AG04450 (cell line): ENCODE measurements around the gene PTPRE. TPM values are rescaled to one million over a fixed set of nuclear protein-coding genes. Genes with fewer than 3 reads are reported as not detected.

ENCODE experiments used
- CTCF ChIA-PET: fragments of 300-600, 350-600 bp; formaldehyde crosslinking; extraction: SDS; loops from one replicate; lab custom pipeline; 2022; ENCODE audit warnings: antibody characterized with exemption, inconsistent platforms; lab: Charles Lee
- POLR2A ChIA-PET: fragments of 350-600 bp; formaldehyde crosslinking; extraction: SDS; loops from one replicate; lab custom pipeline; 2021; ENCODE audit warnings: antibody characterized with exemption, inconsistent platforms; lab: Yijun Ruan, JAX
- DNase-seq: peaks from one replicate; pipeline ENCODE4 v3.0.0-alpha.2; 2011; ENCODE audit warnings: low read depth, low spot score
- H3K27ac ChIP-seq: one replicate; pipeline ENCODE4 v1.5.1; 2012; ENCODE audit warnings: low read depth, low read length, control low read depth
- H3K27me3 ChIP-seq: one replicate; pipeline ENCODE4 v1.6.0; 2012; ENCODE audit warnings: low read length; ENCODE audit not compliant: control insufficient read depth, insufficient read depth
- H3K4me3 ChIP-seq: 2 replicates; pipeline ENCODE4 v1.5.1; 2011; ENCODE audit warnings: mild to moderate bottlenecking, low read depth, low read length, control low read depth
- H3K9me3 ChIP-seq: 2 replicates; pipeline ENCODE4 v1.5.1; 2012; ENCODE audit warnings: low read length; ENCODE audit not compliant: control insufficient read depth, insufficient read depth
- polyA plus RNA-seq: library from polyadenylated mRNA; depleted of rRNA; stranded (reverse); fragments of >200 nt; gene quantifications from 2 replicates; pipeline ENCODE4 v1.2.3, GENCODE V29; 2011
- TF ChIP-seq, protein P1 (sequence below): IDR thresholded peaks from 2 replicates; pipeline ENCODE4 v1.5.1; 2011; ENCODE audit warnings: low read depth, low read length, control low read depth, inconsistent platforms

Gene PTPRE
- polyA plus RNA-seq, 1 experiment, result 0.38 TPM

DNA sequence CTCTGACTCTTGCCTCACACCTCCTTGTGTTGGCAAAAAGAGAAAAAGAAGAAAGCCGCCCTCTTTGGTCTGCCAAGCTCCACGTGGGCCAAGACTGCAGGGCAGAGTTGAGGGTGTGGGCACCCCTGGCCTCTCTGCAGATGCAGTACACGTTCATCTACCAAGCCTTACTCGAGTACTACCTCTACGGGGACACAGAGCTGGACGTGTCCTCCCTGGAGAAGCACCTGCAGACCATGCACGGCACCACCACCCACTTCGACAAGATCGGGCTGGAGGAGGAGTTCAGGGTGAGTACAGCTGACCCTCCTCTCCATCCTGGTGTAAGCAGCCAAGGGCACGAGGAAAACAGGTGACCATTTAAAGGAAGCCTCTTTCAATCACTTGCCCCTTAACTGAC lies 163.3 kb downstream of the PTPRE start:
- DNase-seq, result no peak
- Histone ChIP-seq H3K27ac (no peak overlapping the region), H3K4me3 (no peak overlapping the region), H3K27me3 (peaks cover 3% of the 10 kb centered on the region), H3K9me3 (peaks cover 10% of the 10 kb centered on the region; the same call in 1 of the 2 replicates)
- POLR2A ChIA-PET, result no interaction called here
- CTCF ChIA-PET, result interaction anchor here (1.0 to 2.6 kb wide), 9 partner anchors 11 to 164 kb away, joined by 3 to 53 read pairs (median 8); no protein-coding TSS in a partner anchor
- TF ChIP-seq, protein P1, sequence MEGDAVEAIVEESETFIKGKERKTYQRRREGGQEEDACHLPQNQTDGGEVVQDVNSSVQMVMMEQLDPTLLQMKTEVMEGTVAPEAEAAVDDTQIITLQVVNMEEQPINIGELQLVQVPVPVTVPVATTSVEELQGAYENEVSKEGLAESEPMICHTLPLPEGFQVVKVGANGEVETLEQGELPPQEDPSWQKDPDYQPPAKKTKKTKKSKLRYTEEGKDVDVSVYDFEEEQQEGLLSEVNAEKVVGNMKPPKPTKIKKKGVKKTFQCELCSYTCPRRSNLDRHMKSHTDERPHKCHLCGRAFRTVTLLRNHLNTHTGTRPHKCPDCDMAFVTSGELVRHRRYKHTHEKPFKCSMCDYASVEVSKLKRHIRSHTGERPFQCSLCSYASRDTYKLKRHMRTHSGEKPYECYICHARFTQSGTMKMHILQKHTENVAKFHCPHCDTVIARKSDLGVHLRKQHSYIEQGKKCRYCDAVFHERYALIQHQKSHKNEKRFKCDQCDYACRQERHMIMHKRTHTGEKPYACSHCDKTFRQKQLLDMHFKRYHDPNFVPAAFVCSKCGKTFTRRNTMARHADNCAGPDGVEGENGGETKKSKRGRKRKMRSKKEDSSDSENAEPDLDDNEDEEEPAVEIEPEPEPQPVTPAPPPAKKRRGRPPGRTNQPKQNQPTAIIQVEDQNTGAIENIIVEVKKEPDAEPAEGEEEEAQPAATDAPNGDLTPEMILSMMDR, result no peak

DNA sequence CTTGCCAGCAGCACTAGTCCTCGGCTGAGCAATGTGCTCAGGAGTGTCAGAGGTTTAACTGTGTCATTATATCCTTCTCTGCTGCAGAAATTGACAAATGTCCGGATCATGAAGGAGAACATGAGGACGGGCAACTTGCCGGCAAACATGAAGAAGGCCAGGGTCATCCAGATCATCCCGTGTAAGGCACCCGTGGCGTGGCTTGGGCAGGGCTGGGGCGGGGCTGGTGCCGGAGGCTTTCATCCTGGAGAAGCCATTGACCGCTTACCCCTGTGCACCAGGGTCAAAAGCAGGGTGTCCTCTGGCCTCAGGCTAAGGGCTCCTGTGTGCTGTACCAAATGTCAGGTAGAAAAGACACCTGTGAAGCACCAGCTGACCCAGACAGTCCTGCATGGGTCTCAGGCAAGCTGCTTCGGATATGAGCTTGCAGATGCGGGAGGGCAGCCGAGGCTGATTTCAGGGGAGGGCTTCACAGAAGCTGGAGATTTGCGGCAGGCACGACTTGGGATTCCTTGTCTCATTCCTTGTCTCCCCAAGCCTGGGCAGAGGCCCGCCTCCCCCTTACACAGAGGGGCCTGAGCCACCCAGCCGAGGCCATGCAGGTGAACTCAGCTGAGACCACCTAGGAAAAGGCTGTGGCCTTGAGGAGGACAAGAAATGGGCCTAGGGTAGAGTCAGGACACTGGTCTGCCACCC lies 164.0 kb downstream of the PTPRE start:
- Histone ChIP-seq H3K9me3 (peaks cover 10% of the 10 kb centered on the region; the same call in 1 of the 2 replicates), H3K27me3 (peaks cover 3% of the 10 kb centered on the region), H3K4me3 (no peak overlapping the region), H3K27ac (no peak overlapping the region)
- POLR2A ChIA-PET, result no interaction called here
- TF ChIP-seq, protein P1, result no peak
- DNase-seq, result no peak
- CTCF ChIA-PET, result interaction anchor here (0.8 to 2.6 kb wide), 7 partner anchors 14 to 83 kb away, joined by 3 to 53 read pairs (median 8); no protein-coding TSS in a partner anchor

- TF ChIP-seq, protein P1, result no peak
- ChIA-PET POLR2A (no interaction called here), CTCF (interaction anchor here (0.6 to 1.9 kb wide), 6 partner anchors 29 to 872 kb away, joined by 3 to 10 read pairs (median 4); no protein-coding TSS in a partner anchor)
- Histone ChIP-seq H3K27ac (no peak overlapping the region), H3K9me3 (peaks cover 10% of the 10 kb centered on the region; the same call in 1 of the 2 replicates), H3K4me3 (no peak overlapping the region), H3K27me3 (peaks cover 3% of the 10 kb centered on the region)
- DNase-seq, result no peak
Measured at GRCh38 chr10:128071417-128071782, 164.5 kb downstream of the PTPRE start.

- H3K9me3 ChIP-seq, result peaks cover 10% of the 10 kb centered on the region; the same call in 1 of the 2 replicates
- no peak overlapping the region for H3K27ac ChIP-seq
- TF ChIP-seq, protein P1, result no peak
- H3K4me3 ChIP-seq, result no peak overlapping the region
- CTCF ChIA-PET, result interaction anchor here (0.6 to 1.9 kb wide), 6 partner anchors 28 to 873 kb away, joined by 3 to 10 read pairs (median 4); no protein-coding TSS in a partner anchor
- POLR2A ChIA-PET, result no interaction called here
- DNase-seq, result no peak
- H3K27me3 ChIP-seq, result peaks cover 3% of the 10 kb centered on the region
Measured at GRCh38 chr10:128072046-128072445, 165.1 kb downstream of the PTPRE start.
